Hematopoietic multipotent progenitor cell treated with erythropoietin and hydrocortisone succinate and interleukin-3 and kit ligand, for 8 days (in vitro differentiated cells): ENCODE data around the gene CFAP68.
"Not testable (repeated sequence)": the region's sequence is repeated elsewhere in the genome, so short reads cannot be mapped to it uniquely, and the experiment has no call there.

Source experiments
- DNase-seq: peaks from one replicate; pipeline ENCODE4 v3.0.0-alpha.2; 2015

The CFAP68 gene

DNA sequence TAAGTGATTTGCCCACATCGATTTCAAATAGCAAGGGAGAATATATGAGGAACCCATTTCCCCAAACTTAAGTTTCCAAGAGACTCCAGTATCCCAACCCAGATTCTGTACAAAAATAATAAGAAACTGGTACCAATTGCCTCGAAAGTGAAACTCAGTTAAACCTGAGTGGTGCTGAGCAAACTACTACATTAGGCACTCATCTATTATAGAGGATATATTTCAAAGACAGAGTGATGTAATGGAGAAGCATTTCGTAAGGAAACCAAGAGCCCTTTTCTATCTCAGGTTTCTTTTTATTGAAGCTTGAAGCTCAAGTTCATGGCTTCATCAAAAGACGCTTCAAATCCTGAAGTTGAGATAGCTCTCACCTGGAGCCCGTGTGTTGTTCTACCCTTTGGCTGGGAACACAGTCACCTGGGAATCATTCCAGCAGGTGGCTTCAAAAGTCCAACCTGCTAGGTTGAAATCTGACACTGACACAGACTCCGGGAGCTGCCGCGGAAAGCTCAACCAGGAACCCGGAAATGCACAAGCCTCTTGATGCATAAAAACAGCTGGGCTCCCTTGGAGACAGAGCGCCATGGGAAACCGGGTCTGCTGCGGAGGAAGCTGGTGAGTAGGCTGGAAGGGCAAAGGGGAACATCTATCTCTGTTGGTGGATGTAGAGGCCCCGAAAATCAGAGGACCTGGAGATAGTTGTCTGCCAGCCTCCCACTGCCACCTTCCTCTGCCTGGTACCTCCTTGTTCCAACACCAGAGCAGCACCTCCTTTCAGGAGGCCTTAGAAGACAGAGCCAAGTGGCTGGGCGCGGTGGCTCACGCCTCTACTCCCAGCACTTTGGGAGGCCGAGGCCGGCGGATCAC is 39.3 kb downstream of the CFAP68 start, which contains the start of gene C11orf52:
TSS of gene C11orf52 (plus strand) at position 524 of the 867 bp plus-strand sequence. CDS start at position 584, 60 bp downstream.
- no peak for DNase-seq

DNA sequence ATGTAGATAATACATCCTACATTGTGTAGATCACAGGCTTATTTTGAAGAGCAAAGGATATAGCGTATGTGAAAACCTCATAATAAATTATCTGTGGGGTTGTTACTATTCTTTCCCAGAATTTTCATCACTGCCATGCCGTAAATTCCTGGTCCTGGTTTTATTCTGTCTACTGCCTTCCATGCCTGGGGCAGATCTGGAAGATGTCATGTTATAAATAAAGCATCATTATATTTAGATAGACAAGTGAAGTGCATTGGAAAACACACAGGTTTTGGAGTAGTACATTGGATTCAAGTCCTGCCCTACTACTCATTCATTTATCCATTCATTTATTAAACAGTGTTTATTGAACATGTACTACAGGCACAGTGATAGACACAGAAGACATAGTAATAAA is 41.6 kb downstream of the CFAP68 start:
- DNase-seq: no peak

DNA sequence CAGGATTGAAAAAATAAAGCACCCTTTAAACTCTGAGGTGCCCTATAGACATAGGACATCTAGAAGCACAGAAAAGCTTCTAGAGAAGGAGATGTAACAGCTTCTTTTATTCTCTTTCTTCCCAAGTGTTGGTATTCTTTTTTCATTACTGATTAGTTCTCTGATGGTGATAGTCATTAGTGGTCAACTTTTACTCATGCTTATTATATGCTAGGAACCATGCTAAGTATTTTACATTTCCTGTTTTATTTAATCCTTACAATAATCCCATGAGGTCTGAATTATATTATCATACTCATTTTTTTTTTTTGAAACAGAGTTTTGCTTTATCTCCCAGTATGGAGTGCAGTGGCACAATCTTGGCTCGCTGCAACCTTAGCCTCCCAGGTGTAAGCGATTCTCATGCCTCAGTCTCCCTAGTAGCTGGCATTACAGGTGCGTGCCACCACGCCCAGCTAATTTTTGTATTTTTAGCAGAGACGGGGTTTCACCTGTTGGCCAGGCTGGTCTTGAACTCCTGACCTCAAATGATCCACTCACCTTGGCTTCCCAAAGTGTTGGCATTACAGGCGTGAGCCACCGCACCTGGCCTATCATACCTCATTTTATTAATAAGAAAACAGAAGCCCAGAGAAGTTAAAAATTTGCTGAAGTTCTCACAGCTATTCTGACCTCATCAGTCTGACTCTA is 42.3 kb downstream of the CFAP68 start:
- no peak for DNase-seq

DNA sequence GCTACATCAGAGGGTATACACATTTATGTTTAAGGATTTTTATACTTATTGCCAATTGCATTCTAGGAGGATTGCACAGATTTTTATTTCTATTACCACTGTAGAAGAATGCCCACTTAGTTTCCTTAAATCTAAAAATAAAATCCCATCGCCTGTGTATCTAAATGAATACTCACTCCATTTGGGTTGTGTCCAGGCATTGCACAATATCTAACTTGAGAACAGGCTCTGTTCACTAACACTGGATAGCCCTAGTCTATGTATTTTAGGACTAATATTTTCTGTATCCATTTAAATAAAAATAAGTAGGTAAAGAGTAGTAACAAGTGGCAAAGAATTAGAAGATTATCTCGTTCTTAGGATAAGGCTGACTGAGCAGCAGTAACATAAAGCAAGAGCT is 43.5 kb downstream of the CFAP68 start:
- no peak for DNase-seq

DNA sequence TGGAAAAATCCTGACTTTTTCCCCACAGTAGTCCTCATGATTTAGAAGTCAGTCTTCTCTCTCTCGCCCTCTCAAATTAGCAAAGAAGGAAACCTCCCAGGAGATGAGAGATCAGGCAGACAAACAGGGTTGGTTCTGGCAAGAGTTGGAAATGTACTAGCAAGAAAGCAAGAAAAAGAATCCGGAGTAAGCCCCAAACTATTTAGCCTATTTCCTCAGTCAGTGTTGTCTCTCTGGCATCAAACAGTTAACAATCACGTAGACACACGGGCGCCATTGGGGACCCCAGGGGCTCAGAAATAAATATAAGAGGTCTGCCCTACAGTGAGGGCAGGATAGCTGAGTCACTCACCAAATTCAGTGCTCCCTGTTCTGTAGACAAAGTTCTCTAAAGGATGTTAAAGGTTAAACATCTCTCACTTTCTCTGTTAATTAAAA is 44.0 kb downstream of the CFAP68 start:
- no peak for DNase-seq

DNA sequence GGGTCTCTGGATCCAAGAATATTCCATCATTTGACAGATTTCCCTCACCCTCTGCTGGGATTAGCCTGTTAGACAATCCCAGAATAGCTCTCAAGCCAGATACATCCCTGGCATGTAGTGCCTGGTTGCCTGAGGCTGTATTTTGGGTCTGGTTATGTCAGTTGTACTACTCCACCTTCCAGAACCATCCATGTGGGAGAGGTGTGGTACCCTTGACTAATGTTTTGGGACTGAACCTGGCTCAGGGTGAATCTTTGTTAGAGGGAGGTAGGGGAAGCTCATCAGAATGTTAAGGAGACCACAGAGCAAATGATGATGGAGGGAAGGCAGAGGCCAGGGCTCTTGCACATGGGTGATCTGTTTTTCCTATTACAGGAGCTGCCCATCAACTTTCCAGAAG is 44.6 kb downstream of the CFAP68 start:
- no peak for DNase-seq

DNA sequence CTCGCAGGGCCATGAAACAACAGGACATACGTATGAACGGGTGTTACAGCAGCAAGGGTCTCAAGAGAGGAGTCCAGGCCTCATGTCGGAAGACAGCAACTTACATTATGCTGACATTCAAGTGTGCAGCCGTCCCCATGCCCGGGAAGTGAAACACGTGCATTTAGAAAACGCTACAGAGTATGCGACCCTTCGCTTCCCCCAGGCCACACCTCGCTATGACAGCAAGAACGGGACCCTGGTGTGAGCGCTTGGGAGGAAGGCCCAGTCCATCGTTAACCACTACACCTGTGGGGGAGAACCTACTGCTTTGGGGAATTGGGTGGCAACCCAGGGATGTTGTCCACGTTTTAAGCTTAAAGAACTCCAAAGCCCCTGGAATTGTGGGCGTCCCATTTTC is 46.6 kb downstream of the CFAP68 start:
- DNase-seq: no peak

DNA sequence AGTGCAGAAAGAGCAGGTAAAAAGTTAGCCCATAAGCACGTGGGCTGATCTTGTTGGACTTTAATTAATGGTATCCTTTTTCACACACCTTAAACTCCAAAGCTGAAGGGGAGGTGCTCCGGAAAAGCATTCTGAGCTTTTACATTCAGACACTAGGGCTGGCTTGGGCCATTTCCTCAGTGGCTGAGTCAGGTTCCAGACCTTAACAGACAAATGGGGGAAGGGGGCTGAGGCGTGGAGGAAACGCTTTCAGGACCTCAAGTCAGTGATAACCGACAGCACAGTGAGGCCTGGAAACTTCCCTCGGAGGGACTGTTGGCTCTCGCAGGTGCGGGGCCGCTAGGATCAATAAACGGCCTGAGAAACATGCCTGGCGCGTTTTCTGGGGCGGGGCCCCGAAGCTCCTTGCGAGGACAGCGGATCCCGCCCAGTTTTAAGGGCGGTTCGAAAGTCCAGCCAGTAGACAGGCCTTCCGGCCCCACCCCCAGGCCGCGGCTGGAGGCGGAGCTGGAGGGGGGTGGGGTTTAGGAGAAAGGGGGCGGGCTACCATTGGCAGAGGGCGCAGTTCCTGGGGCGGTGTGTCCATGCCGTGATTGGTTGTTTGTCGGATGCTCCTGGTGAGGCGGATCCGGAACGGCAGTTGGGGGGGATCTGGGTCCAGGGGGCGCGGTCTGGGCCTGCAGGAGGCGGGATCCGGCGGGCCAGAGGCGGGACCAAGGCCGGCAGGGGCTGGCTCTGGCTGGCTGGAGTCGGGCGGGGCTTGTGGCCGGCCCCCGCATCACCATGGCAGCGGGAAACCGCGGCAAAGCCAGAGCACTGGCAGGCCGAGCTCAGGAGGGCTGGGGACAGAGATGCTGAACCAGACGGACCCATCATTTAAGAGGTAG is 47.4 kb downstream of the CFAP68 start:
- DNase-seq: peak; percentile 96

DNA sequence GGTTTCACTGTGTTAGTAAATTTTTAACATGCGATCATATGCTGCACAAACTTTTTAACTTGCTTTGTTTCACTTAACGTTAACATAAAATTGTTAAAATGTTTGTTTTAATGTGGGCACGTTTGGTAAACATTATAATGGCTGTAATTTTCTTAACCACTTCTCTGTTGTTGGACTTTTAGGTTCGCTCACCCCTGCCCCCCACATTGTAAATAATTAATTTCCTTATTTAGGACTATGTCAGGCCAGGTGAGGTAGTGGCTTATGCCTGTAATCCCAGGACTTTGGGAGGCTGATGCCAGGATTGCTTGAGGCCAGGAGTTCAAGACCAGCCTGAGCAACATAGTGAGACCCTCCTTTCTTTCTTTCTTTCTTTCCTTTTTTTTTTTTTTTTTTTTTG is 51.1 kb downstream of the CFAP68 start:
- no peak for DNase-seq

DNA sequence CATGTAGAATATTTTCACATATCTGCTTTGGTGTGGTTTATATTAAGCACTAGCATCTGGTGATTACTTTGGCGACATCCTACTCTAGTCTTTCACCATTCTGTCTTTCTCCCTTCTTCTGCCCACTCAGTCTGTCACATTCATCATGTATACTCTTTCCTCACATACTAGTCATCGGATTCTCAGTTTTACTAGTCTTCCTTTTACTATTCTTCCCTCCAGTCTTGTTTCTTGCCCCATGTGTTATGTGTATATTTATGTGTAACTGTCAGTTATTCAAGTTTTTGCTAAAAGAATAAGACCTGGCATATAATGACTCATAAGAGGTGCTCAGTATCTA is 53.2 kb downstream of the CFAP68 start:
- DNase-seq: no peak

DNA sequence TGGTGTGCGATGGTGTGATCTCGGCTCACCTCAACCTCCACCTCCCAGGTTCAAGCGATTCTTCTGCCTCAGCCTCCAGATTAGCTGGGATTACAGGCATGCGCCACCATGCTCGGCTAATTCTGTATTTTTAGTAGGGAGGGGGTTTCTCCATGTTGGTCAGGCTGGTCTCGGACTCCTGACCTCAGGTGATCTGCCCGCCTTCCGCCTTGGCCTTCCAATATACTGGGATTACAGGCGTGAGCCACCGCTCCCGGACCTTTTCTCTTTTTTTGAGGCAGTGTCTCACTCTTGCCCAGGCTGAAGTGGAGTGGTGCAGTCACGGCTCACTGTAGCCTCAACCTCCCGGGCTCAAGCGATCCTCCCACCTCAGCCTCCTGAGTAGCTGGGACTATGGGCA is 53.8 kb downstream of the CFAP68 start:
- not testable (repeated sequence) for DNase-seq

DNA sequence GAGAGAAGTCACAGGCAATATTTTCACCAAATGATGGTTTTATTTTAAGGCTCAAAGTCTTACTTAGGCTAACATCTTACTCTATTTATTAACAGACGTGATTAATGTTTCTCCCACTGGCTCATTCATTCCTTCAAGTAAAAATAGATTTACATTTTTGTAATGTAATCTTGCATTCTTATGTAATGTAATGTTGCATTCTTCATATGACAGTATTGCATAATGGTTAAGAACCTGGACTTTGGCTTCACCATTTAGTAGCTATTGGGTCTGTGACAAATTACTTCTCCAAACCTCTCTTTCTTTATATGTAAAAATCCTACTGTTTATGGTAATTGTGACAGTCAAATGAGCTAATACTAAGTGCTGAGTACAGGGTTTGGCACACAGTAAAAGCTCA is 54.5 kb downstream of the CFAP68 start:
- DNase-seq: no peak

DNA sequence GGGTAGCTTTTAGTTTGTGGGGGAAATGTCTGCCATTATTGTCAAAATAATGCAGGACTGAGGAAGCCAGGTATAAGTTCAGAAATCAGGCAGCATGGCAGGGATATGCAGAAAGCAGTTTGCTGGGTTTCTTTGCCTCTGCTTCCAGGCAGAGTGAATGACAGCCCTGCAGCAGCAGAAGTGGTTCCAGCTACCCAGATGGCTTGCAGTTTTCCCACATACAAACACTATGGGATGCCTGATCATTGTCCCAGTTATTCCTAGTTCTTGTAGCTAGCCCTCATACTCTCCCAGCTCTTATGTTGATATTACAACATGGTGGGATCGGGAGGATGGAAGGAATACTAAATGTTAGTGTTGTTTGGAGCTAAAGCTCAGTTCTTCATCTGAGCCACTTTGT is 55.0 kb downstream of the CFAP68 start:
- no peak for DNase-seq
